ENCODE results near the gene BMPER.
"Not testable (repeated sequence)": the region's sequence is repeated elsewhere in the genome, so short reads cannot be mapped to it uniquely, and the experiment has no call there.

BMPER gene

DNA sequence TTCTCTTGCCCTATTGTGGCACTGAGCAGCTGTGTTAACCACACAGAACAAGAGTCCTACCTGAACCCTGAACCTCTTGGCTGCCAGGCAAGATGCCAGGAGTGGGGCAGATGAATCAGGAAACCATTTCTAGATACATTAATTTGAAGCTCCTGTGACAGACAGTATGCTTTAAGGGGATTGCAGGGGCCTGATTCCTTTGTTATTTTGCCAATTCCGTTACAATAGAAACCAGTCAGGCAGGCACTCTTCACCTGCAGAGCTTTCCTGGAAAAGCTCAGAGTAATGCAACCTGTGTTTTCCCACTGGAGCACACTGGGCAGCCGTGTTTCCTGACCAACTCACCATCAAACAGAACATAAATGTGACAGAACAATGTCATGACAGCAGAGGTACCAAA is 233.1 kb downstream of the BMPER start:
- no peak for DNase-seq (ENCODE audit: low read depth)

DNA sequence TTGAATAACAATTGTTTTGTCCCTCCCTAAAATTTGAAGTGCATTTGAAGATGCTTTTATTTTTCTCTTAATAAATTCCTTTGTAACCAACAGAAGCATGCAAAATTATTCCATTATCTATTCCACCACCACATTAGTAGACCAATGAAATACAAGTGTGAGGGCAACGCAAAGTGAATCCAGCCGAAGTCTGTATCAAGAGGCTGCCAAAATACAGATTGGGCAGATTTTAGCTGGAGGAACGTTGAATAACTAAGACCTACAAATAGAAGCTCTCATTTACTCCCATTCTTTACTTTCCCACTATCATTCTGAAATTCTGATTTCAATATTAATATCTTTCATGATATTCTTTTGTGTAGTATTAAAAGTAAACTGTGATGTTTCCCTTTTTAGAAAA is 233.7 kb downstream of the BMPER start:
- no peak for DNase-seq (ENCODE audit: low read depth)

DNA sequence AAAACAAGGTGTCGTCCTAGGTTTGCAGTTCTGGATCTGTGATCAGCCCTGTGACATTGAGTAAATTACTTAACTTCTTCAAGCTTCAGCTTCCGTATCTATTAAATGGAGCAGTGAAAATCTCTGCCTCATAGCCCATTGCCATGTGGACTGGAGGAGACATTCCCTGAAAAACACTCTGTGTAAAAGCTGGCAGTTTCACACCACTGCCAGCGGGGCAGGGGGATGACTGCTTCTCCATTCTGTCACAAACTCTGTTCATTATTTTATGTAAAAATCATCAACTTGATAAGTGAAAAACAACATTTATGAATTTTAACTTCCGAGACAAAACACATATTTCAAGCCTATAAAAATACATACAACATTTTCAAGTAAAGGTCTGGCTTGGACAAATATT is 234.7 kb downstream of the BMPER start:
- no peak for DNase-seq (ENCODE audit: low read depth)

DNA sequence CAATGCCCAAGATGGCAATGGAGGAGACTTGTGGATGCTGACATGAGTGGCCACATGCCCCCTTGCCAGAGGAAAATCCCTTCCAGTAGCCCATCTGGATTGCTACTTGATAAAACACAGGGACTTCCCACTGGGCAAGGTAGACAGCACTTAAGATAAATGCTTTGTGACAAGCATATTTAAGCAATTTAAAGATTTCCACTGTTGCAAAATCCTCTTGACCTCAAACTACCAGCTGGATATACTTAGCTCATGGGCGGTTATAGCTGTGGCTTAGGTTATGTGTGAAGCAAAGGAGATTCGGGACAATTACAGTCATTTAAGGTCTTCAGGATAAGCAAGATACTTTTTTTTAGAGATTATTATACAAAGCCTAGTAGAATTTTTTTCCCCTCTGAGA is 238.1 kb downstream of the BMPER start:
- DNase-seq (ENCODE audit: low read depth) = no peak

DNA sequence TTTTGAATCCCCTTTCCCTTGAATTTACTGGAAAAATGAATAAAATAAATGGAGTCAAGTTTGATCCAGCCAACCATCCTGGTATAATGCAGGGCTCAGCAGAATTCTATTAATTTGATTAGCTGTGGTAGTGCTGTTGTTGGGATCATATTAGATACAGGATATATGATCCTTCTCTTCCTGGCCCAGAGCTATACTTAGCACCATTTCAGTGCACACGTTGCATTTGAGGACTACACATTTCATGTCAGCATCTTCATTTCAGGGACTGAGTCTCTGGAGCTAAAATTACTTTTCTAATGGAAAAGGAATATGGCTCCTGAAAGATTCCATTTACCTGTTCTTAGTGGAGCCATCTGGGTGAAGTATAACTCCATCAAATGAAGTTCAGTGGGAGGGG is 240.3 kb downstream of the BMPER start:
- DNase-seq (ENCODE audit: low read depth) = no peak

DNA sequence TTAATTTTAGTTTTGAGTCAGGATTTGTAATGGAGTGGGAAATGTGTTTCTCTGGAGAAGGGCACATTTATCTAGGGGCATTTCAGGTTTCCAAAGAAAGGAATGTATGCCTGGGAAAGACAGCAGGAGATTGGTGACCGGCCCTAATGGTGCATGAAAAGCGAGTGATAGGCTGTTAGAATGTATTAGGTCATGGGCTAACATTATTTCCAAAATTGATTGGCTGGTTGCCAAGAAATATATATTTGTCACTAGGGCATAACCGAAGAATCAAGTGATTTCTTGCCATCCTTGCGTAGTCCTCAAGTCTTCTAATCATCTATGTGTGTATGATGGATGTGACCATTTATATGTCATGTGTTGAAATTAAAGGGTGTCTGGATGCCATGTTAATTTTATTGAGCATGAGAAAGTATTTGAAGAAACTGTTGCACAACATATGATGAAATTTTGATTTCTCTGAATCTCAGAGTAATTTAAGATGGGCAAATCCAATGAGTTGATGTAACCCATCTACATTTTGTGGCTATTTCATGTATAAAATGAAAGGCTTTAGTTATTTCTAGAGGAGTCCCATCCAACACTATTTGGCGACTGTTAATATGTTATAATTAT is 248.4 kb downstream of the BMPER start:
- DNase-seq (ENCODE audit: low read depth) = no peak

DNA sequence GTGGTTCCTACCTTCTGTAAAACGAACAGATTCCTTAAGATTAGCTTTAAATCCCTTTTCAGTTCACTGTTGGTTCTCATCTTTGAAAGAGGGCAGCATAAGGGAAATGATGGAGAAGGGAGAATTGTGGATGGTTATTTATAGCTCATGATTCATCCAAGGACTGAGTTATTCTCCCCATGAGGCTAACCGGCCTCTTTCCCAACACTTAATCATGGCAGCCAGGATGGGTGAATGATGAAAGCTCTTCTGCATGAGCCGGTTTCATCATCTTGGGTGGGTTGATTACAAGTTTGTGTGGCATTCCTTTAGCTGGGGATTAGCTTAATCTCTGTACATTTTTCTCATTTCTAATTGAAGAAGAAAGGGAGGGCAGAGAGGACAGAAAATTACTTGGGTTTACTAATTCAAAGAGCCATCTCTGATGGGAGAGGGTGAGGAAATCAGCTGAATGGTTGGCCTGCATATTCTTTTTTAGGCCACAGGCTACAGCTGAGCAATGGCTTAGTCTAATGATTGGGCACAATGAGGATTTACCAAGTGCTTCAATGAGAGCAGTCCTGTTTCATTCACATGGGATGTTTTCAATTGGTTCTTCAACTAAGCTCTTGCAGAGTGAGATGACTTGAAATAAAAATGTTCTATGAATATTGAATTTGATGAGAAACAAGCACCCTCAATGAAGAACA is 250.0 kb downstream of the BMPER start:
- DNase-seq (ENCODE audit: low read depth) = no peak

DNA sequence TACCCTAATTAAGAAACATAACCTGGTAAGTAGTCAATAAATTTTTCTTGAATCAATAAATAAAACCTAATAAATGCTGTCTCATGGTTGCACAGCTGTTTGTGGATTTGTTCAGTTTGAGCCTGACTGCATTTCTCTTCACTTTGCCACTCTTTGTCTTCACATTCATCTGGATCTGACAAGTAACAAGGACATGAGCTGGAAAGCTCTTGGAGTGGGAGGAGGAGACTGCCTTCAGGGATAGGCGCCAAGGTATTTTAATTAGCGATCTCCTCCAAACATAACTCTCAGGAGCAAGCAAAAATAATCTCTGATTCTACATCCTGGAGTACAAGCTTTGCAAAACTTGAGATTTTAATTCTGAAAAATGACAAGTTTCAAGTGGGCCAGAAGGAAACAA is 251.0 kb downstream of the BMPER start:
- no peak for DNase-seq (ENCODE audit: low read depth)

DNA sequence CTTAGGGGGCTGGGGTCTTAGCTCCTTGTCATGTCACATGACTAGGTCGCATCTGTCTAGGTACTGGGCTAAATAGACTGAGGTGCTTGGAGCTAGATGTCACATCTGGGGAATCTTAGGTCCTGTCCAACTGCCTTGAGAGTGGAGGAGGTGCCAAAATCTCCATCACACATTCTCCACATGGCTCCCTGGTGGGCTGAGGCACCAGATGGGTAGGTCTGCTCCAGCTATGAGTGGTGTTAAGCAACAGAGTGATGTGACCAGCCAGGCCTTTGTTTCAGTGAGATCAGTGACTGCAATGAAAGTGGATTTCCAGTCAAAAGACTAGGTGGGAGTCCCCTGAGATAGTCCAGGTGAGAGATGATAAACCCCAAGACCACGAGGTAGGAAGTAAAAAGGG is 251.8 kb downstream of the BMPER start:
- DNase-seq (ENCODE audit: low read depth) = no peak

DNA sequence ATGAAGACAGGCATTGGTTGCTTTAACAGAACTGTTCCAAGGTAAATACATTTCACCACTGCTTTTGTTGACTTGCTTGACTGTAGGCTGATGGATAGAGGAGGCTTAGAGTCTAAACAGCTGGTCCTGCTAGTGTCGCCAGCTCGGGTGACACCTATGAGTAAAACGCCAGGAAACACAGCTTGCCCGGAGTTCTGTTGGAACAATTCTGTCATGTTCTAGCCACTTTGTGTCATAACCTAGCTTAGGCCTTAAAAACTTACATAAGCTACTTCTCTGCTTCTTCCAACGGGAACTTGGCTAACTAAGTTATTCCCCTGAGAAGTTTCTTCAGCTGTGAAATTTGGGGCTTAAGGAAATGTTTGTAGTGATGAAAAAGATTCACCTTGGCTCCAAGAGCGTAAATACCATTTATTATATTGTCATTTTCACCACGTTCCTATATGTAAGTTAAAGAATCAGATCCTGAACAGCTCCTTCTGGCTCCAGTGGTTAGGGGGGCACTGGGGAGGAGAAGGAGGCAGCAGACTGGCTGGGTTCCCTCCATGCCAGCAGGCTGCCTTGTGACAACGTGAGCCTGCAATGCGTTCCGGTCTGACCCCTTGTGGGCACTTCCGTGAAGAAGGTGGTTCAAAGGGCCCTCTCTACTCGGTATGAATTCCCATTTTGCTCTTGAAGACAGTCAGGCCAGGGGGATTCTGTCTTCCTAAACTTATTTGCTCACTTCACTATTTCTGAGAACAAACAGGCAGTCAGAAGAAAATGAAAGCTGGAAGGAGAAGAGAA is 253.2 kb downstream of the BMPER start:
- no peak for DNase-seq (ENCODE audit: low read depth)

DNA sequence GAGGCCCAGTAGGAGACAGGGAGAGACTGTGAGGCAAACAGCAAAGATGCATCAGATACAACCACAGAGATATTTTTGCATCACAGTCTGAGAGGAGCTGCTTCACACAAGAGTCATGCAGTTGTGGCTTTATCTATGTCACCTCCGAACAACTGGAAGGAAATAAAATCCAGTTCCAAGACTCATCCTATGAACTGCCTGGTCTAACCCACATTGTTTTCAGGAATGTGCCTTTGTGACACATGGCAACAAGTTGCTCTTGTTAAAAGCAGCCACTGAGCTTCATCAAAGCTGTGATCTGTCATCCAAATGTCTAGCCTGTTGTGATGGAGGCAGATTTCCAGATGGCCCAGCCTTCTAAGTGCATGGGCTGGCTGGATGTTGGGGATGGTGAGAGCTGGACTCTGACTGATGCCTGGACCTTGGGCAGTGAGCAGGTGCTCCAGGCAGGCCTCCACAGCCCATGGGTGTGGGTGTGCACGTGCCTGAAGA is 255.0 kb downstream of the BMPER start:
- no peak for DNase-seq (ENCODE audit: low read depth)

DNA sequence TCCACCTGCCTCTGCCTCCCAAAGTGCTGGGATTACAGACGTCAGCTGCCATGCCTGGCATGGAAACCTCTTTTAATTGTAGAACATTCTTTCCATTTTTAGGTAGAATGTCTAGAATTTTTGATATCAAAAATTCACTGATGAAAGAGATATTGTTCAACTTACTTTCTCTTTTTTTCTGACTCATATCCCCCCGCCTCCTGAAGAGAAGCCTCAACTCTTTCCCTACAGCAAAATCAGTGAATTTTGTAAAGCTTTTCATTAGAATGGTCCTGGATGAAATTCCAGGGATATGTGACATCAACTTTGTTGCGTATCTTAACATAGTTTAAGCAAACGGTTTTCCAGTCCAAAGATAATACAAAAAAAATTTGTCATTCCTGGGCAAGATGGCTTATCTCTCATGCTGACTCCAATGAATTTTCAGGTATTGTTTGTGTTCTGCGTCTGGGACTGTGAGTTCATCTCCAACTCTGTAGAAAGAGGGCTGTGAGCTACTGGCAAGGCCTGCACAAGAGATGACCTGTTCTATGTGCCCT is 256.8 kb downstream of the BMPER start:
- DNase-seq (ENCODE audit: low read depth) = no peak

DNA sequence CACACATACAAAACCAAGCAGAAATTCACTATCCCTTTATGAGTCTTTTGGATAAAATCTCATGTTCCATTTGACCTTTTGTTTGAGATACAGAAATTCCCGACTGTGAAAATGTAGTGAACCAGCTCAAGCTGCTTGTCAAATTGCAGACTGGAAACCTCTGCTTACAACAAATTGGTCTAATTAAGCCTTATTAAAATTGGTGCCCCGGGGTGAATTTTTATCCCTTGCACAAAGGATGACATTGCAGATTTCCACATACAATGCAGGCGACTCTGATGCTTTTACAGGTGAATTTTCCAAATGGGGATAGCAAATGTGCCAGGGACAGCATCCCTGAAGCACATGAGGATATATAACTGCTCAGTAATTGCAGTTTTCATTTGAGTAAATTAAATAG is 257.3 kb downstream of the BMPER start:
- DNase-seq (ENCODE audit: low read depth) = no peak

DNA sequence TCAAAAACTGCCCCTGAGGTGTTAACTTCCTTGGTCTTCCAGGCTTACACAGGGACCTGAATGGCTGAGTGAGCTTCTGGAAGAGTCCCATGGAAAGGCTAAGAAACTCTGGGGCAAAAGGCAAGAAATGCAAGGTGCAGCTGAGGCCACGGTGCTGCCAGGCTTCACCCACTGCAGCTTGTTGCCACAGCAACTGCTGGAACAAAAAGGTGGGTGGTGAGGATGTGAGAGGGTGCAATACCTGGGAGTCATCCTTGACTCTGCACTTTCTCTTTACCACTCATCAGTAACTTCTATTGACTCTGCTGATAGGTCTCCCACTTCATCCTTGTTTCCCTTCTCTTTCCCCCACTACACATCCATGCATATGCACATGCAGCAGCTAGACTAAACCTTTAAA is 258.6 kb downstream of the BMPER start:
- no peak for DNase-seq (ENCODE audit: low read depth)

DNA sequence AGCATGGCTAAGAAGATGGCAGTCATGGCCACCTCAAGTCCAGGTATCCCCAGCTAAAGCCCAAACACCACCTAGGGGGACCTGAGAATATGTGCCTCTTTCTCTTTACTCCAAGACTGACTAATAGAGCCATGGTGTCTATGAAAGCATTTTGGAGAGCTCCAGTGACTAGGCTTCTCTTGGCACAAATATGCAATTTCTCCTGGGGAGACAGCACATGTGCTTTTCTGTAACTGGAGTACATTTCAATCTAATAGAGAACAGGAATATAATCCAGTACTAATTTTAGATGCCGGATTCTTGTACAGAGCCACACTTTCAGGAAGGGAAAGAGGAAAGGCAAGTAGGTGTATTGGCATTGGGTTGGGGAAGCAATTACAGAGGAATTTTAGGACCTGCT is 260.1 kb downstream of the BMPER start:
- no peak for DNase-seq (ENCODE audit: low read depth)

DNA sequence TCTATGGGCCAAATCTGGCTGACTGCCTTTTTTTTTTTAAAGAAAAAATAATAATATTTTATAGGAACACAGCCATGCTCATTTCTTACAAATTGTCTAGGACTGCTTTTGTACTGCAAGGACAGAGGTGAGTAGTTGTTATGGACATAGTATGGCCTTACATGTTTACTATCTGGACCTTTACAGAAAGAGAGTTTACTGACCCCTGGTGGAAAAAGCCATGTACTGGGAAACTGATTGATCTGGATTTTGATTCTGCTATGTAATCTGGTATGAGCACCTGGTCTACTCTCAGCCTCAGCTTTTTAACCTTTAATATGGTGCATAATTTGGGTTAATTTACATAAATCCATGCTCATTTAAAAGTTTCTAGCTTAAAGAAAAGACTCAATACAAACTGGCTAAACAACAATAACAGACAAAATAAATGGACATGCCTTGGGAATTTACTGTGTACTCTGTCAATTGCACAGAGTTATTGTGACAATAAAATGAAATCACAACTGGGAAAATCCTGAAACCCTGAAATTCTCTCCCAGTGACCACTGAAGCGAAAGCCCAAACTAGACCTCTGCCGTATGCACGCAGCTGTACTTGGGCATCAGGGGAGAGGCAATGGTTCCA is 260.7 kb downstream of the BMPER start:
- no peak for DNase-seq (ENCODE audit: low read depth)

DNA sequence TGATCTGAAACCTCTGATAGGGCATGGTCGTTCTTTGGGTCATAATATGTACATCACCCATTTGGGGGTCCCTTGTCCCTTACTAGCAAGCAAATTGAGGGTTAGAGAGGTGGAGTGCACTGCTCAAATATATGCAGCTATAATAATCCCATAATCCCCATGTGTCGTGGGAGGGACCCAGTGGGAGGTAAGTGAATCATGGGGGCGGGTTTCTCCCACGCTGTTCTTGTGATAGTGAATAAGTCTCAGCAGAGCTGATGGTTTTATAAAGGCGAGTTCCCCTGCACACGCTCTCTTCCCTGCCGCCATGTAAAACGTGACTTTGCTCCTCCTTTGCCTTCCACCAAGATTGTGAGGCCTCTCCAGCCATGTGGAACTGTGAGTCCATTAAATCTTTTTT is 262.7 kb downstream of the BMPER start:
- no peak for DNase-seq (ENCODE audit: low read depth)

DNA sequence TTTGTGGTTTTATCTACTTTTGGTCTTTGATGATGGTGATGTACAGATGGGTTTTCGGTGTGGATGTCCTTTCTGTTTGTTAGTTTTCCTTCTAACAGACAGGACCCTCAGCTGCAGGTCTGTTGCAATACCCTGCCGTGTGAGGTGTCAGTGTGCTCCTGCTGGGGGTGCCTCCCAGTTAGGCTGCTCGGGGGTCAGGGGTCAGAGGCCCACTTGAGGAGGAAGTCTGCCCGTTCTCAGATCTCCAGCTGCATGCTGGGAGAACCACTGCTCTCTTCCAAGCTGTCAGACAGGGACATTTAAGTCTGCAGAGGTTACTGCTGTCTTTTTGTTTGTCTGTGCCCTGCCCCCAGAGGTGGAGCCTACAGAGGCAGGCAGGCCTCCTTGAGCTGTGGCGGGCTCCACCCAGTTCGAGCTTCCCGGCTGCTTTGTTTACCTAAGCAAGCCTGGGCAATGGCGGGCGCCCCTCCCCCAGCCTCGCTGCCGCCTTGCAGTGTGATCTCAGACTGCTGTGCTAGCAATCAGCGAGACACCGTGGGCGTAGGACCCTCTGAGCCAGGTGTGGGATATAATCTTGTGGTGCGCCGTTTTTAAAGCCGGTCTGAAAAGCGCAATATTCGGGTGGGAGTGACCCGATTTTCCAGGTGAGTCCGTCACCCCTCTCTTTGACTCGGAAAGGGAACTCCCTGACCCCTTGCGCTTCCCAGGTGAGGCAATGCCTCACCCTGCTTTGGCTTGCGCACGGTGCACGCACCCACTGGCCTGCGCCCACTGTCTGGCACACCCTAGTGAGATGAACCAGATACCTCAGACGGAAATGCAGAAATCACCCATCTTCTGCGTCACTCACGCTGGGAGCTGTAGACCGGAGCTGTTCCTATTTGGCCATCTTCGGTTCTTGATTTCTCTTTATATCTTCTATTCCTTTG is 269.6 kb downstream of the BMPER start:
- DNase-seq (ENCODE audit: low read depth) = not testable (repeated sequence)

DNA sequence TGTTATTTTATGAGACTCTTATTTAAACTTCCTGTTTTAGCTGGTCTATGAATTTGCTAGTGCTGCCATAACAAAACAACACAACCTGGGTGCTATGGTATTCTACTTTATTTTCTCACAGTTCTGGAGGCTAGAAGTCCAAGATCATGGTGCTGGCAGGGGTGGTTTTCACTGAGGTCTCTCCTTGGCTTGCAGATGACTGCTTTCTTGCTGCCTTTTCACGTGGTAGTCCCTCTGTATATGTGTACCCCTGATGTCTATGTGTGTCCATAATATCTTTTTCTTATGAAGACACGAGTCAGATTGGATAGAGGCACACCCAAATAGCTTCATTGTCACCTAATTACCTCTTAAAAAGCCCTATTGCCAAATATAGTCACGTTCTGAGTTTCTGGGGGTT is 270.5 kb downstream of the BMPER start:
- no peak for DNase-seq (ENCODE audit: low read depth)

DNA sequence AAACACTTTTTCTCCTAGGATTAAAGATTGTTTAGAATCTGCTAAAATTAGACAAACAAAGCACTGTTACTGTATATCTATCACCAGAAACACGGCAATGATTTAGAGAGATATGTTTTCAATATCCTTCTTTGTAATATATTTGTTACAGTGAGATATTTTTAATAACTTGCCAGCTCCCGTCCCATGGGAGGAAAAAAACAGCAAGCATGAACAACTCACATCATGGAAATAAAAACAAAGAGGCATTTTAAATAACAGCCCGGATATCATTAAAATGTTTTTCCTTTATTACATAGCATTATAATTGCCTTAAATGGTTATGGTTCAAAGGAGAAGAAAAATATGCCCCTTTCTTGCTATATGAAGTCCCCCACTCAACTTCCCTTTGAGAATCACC is 272.1 kb downstream of the BMPER start:
- DNase-seq (ENCODE audit: low read depth) = no peak

DNA sequence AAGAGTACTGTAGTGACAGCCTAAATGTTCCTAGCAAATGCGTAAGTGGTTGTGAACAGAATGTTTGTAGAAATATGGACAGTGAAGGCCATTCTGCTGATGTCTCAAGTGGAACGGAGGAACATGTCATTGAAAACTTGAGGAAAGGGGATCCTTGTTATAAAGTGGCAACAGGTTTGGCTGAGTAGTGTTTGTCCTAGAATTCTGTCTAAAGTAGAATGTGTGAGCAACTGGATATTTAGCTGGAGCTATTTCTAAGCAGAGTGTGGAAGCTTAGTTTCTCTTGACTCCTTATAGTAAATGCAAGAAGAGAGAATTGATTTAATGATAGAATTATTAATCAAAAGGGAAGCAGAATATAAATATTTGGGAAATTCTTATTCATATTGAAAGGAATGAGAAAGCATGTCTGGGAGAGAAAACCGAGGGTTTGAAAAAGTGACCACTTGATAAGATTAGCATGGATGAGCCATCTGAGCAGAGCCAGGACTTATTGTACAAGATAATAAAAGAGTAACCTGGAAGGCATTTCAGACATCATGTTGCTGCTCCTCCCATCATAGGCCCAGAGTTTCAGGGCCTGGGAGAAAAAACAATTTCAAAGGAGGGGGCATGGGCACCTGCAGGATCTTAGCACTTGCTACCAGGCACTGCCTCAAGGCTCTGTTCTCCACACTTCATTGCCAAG is 276.1 kb downstream of the BMPER start:
- DNase-seq (ENCODE audit: low read depth) = no peak

All from activated T-cell treated with anti-CD3 and anti-CD28 coated beads for 1 hour (primary cell).